Stimulated activated naive CD8-positive, alpha-beta T cell treated with anti-CD3 and anti-CD28 coated beads, Interleukin-15, Interleukin-2, amounts not matched to agents 100 ng/mL and 50 ng/mL, for 24 hours (primary cell): ENCODE data around the gene TOX2.

Experiments
- H3K27ac Mint-ChIP-seq: one replicate; pipeline ENCODE4 v1.8.0; 2021; ENCODE audit warnings: mild to moderate bottlenecking, mixed read lengths
- H3K27me3 Mint-ChIP-seq: one replicate; pipeline ENCODE4 v1.8.0; 2021; ENCODE audit warnings: mixed read lengths
- H3K36me3 Mint-ChIP-seq: one replicate; pipeline ENCODE4 v1.8.0; 2021; ENCODE audit warnings: low read depth, mixed read lengths
- H3K4me1 Mint-ChIP-seq: one replicate; pipeline ENCODE4 v1.8.0; 2021; ENCODE audit warnings: low read depth, mixed read lengths
- H3K4me3 Mint-ChIP-seq: one replicate; pipeline ENCODE4 v1.8.0; 2021; ENCODE audit warnings: mild to moderate bottlenecking, mixed read lengths
- H3K9me3 Mint-ChIP-seq: one replicate; pipeline ENCODE4 v1.8.0; 2021; ENCODE audit warnings: mixed read lengths

TOX2 gene

GRCh38 chr20:44052166-44052565 is 137.5 kb downstream of the TOX2 start:
- H3K4me1 Mint-ChIP-seq, result no peaks in the 10 kb centered on the region
- no peaks in the 10 kb centered on the region for H3K9me3 Mint-ChIP-seq
- peaks cover 3% of the 10 kb centered on the region for H3K27me3 Mint-ChIP-seq
- no peak overlapping the region for H3K4me3 Mint-ChIP-seq
- H3K36me3 Mint-ChIP-seq, result no peaks in the 10 kb centered on the region
- no peak overlapping the region for H3K27ac Mint-ChIP-seq

GRCh38 chr20:44053046-44053445 is 138.4 kb downstream of the TOX2 start:
- Mint-ChIP-seq H3K4me1 (no peaks in the 10 kb centered on the region), H3K36me3 (no peaks in the 10 kb centered on the region), H3K27me3 (peaks cover 3% of the 10 kb centered on the region), H3K27ac (no peak overlapping the region), H3K9me3 (no peaks in the 10 kb centered on the region), H3K4me3 (no peak overlapping the region)

- Mint-ChIP-seq H3K36me3 (no peaks in the 10 kb centered on the region), H3K4me1 (no peaks in the 10 kb centered on the region), H3K4me3 (no peak overlapping the region), H3K27ac (no peak overlapping the region), H3K9me3 (no peaks in the 10 kb centered on the region), H3K27me3 (peaks cover 3% of the 10 kb centered on the region)
Measured at GRCh38 chr20:44054118-44054517, 139.5 kb downstream of the TOX2 start.

- H3K36me3 Mint-ChIP-seq, result no peaks in the 10 kb centered on the region
- no peak overlapping the region for H3K4me3 Mint-ChIP-seq
- no peaks in the 10 kb centered on the region for H3K4me1 Mint-ChIP-seq
Measured at GRCh38 chr20:44054849-44055248, 140.2 kb downstream of the TOX2 start.

DNA sequence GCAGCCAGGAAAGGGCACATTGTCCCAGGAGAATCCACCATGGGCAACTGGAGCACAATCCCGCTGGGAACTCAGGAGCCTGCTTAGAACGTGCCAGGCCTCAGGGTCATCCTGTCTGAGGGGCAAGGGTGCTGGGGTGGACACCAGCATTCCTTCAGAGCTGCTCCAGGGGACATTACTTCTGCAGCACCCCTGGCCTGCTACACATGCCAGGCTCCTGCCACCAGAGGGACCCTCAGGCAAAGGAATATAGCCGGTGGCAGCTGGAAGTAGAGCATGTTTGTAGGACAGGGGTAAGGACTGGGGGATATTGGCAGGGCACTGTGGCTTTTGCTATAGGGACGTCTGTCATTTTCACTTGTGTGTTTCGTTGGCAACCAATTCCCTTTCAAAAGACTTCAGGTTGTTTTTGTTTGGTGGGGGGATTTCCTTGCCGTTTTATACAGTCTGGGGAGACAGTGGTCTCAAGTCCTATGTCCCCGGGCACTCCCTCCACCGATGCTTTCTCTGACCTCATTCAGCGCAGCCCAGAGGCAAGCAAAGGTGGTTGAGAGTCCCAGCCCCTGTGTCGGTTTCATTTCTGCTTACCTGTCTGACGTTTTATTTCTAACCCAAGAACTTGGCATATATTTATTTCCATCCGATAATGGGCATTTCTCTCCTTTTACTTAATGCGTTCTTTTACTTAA is 141.5 kb downstream of the TOX2 start:
- Mint-ChIP-seq H3K9me3 (no peaks in the 10 kb centered on the region), H3K27me3 (no peaks in the 10 kb centered on the region), H3K4me1 (peaks cover 7% of the 10 kb centered on the region), H3K4me3 (no peak overlapping the region), H3K36me3 (no peaks in the 10 kb centered on the region), H3K27ac (no peak overlapping the region)

More at GRCh38 chr20:44054849-44055248, 140.2 kb downstream of the TOX2 start:
- Mint-ChIP-seq H3K9me3 (no peaks in the 10 kb centered on the region), H3K27ac (no peak overlapping the region), H3K27me3 (no peaks in the 10 kb centered on the region)

DNA sequence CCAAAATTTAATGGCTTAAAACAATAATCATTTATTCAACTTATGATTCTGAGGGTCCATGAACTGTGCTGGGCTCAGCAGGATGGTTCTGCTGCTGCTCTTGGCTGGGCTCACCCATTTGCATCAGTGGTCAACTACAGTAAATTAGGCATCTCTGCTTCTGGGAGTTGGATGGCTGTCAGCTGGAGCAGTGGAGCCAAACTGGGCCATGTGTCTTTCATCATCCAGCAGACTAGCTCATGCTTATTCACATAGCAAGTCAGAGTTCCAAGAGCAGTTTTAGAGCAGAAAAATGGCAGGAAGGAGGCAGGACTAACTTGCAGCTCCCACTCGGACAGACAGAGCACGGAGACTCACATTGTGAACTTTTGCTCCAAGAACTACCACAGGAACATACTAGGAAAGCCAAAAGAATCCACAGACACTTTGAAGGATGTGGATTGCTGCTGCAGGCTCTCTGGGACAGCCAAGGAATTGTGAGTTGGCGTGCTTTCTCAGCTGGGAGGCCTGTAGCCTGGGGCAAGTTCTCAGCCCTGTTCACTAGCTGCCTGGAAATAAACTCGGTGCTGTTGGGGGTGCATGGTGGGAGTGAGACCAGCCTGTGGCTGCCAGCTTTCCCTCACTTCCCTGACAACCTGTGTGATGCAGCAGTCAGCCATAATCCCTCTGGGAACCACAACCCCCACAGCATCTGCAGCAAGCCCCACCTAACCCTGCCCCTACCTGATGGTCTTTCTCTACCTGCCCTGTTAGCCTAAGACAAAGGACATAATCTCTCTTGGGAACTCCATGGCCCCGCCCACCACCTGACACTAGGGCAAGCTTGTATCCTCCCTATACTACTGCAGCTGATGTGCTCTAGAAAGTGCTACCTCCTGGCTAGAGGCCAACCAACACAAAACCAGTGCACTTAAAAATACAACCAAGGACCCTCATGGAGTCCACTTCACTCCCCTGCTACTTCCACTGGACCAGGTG is 143.3 kb downstream of the TOX2 start:
- Mint-ChIP-seq H3K27ac (no peak overlapping the region), H3K27me3 (no peaks in the 10 kb centered on the region), H3K9me3 (no peaks in the 10 kb centered on the region), H3K4me1 (peaks cover 7% of the 10 kb centered on the region), H3K36me3 (no peaks in the 10 kb centered on the region), H3K4me3 (no peak overlapping the region)

- Mint-ChIP-seq H3K9me3 (no peaks in the 10 kb centered on the region), H3K4me3 (no peak overlapping the region), H3K4me1 (peaks cover 32% of the 10 kb centered on the region), H3K27ac (no peak overlapping the region), H3K36me3 (no peaks in the 10 kb centered on the region), H3K27me3 (no peaks in the 10 kb centered on the region)
Measured at GRCh38 chr20:44064501-44065400, 150.1 kb downstream of the TOX2 start.

- Mint-ChIP-seq H3K27ac (no peak overlapping the region), H3K36me3 (no peaks in the 10 kb centered on the region), H3K4me3 (no peak overlapping the region), H3K27me3 (no peaks in the 10 kb centered on the region), H3K4me1 (peaks cover 39% of the 10 kb centered on the region), H3K9me3 (no peaks in the 10 kb centered on the region)
Measured at GRCh38 chr20:44065401-44066340, 151.0 kb downstream of the TOX2 start.

- Mint-ChIP-seq H3K27me3 (no peaks in the 10 kb centered on the region), H3K9me3 (no peaks in the 10 kb centered on the region), H3K27ac (no peak overlapping the region), H3K4me1 (peaks cover 45% of the 10 kb centered on the region), H3K4me3 (no peak overlapping the region), H3K36me3 (no peaks in the 10 kb centered on the region)
Measured at GRCh38 chr20:44066645-44067606, 152.3 kb downstream of the TOX2 start.

DNA sequence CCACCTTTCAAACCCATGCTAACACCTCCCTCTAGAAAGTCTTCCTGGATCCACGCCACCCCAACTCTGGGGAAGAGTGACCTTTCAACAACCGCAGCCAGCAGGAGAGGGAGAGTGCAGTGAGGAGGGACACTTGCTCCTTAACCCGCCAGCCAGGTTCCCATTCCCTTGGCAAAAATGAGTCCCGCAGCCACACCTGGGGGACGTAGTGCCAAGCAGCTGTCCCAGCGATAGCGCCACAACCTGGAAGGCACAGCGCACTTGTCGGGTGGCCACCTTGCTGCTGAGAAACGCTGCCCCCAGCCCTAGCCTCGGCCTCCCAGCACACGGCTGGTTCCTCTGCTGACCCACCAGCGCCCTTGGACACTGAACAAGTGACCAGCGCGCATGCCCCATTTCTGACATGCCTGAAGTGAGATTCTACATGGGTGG is 153.0 kb downstream of the TOX2 start:
- Mint-ChIP-seq H3K27ac (no peak overlapping the region), H3K27me3 (no peaks in the 10 kb centered on the region), H3K4me3 (no peak overlapping the region), H3K9me3 (no peaks in the 10 kb centered on the region), H3K36me3 (no peaks in the 10 kb centered on the region), H3K4me1 (peaks cover 51% of the 10 kb centered on the region)

DNA sequence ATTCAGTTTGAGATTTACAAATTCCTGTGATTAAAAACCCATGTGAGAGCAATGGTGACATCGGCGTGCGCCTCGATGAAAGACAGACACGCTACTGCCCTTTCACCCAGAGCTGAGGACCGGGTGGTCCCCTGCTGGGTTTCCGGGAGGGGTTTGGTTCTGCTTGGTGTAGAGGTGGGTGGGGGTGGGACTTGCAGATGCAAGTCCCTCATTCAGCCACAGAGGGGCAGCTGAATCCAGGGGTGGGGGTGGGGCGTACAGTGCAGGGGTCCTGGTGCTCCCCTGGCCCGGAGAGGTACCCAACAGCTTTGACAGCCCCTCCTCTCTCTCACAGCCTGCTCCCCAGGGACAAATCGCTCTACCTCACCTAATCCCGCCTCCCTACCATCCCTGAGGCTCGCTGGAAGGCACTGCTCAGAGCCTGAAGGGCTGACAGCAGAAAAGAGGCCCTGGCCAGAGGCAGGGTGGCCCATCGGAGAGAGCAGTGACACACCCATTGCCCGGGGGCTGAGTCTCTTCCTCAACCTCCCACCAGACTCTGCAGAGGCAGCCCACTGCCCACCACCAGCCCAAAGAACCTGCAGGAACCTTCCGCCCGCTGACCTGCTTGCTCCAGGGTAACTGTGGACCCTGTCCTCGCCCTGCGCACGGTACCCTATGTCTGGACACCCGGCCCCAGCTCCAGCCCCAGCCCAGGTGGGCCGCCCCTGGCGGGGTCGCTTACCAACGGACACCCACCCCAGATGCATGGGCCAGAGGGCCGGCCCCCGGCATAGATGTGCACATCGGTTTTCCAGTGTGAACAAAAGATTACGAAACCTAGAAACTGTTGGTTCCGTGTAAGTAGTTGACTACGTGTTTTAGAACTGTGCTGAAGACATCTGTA is 153.9 kb downstream of the TOX2 start:
- H3K36me3 Mint-ChIP-seq, result no peaks in the 10 kb centered on the region
- peaks cover 57% of the 10 kb centered on the region for H3K4me1 Mint-ChIP-seq
- H3K27me3 Mint-ChIP-seq, result no peaks in the 10 kb centered on the region

More for the DNA sequence above, 153.9 kb downstream of the TOX2 start:
- peak overlapping the region; percentile 97 for H3K27ac Mint-ChIP-seq
- no peaks in the 10 kb centered on the region for H3K9me3 Mint-ChIP-seq
- peak overlapping the region; percentile 83 for H3K4me3 Mint-ChIP-seq
